SK-N-SH (cell line): Measurements from ENCODE around the gene QSOX1. TPM values are rescaled to one million over a fixed set of nuclear protein-coding genes. Genes with fewer than 3 reads are reported as not detected.

ENCODE experiments used
- CTCF ChIA-PET: fragments of 300-600, 350-600 bp; formaldehyde crosslinking; extraction: SDS; loops from one replicate; lab custom pipeline; 2021; lab: Yijun Ruan, JAX
- POLR2A ChIA-PET: fragments of 350-600 bp; sonication (Branson Sonifier 250); formaldehyde crosslinking; extraction: SDS; loops from one replicate; lab custom pipeline; 2020; ENCODE audit warnings: antibody characterized with exemption, inconsistent platforms; lab: Yijun Ruan, JAX
- DNase-seq: peaks from one replicate; pipeline ENCODE4 v3.0.0; 2012
- H2AFZ ChIP-seq: fragments of 200-600 bp; sonication (generic); 2 replicates; pipeline ENCODE4 v1.8.1; 2016; ENCODE audit warnings: antibody characterized with exemption, mild to moderate bottlenecking, low read depth
- H3F3A ChIP-seq: fragments of 200-600 bp; sonication (generic); replicated peaks from 2 replicates; pipeline ENCODE3; 2016; ENCODE audit warnings: antibody characterized with exemption, mild to moderate bottlenecking; ENCODE audit not compliant: insufficient read depth
- H3K27ac ChIP-seq, 2 experiments: fragments of 200-500 bp in 1 of 2; fragments of 200-600 bp in 1 of 2; sonication (Bioruptor generic) in 1 of 2; sonication (generic), shearing (Covaris generic) in 1 of 2; 2 replicates each; pipeline versions ENCODE4 v1.5.1 to v1.6.1; 2014 to 2016; ENCODE audit warnings: low read depth in 2 of 2, inconsistent platforms in 1 of 2, low read length in 1 of 2, mild to moderate bottlenecking in 1 of 2, mixed read lengths in 1 of 2
- H3K27me3 ChIP-seq: fragments of 200-600 bp; sonication (generic), shearing (Covaris generic); 2 replicates; pipeline ENCODE4 v1.6.1; 2016; ENCODE audit warnings: mixed run types; ENCODE audit not compliant: insufficient read depth
- H3K36me3 ChIP-seq, 2 experiments: fragments of 200-500 bp in 1 of 2; fragments of 200-600 bp in 1 of 2; sonication (Bioruptor generic) in 1 of 2; sonication (generic) in 1 of 2; replicated peaks in 1 of 2; 2 replicates each; pipeline versions ENCODE3 to v1.5.1; 2014 to 2016; ENCODE audit warnings: low read length in 1 of 2, mild to moderate bottlenecking in 1 of 2; ENCODE audit not compliant: insufficient read depth in 2 of 2, control insufficient read depth in 1 of 2
- H3K4me1 ChIP-seq, 2 experiments: fragments of 200-500 bp in 1 of 2; fragments of 200-600 bp in 1 of 2; sonication (Bioruptor generic) in 1 of 2; sonication (generic), shearing (Covaris generic) in 1 of 2; 2 replicates each; pipeline versions ENCODE4 v1.5.1 to v1.6.1; 2014 to 2016; ENCODE audit warnings: low read depth in 1 of 2, low read length in 1 of 2, mixed run types in 1 of 2; ENCODE audit not compliant: insufficient read depth in 2 of 2, control insufficient read depth in 1 of 2
- H3K4me2 ChIP-seq: fragments of 200-600 bp; sonication (generic), shearing (Covaris generic); 2 replicates; pipeline ENCODE4 v1.6.1; 2017; ENCODE audit warnings: mixed run types
- H3K4me3 ChIP-seq, 2 experiments: fragments of 200-500 bp in 1 of 2; fragments of 200-600 bp in 1 of 2; sonication (Bioruptor generic) in 1 of 2; sonication (generic), shearing (Covaris generic) in 1 of 2; 2 replicates each; pipeline versions ENCODE4 v1.5.1 to v1.8.1; 2014 to 2016; ENCODE audit warnings: low read depth in 2 of 2, inconsistent platforms in 1 of 2, low read length in 1 of 2, mild to moderate bottlenecking in 1 of 2, mixed read lengths in 1 of 2, moderate library complexity in 1 of 2
- H3K79me2 ChIP-seq: fragments of 200-600 bp; sonication (generic); 2 replicates; pipeline ENCODE4 v1.8.1; 2017; ENCODE audit warnings: mild to moderate bottlenecking; ENCODE audit not compliant: insufficient read depth
- H3K9ac ChIP-seq: fragments of 200-600 bp; sonication (generic); 2 replicates; pipeline ENCODE4 v1.6.1; 2017; ENCODE audit warnings: mixed run types
- H3K9me2 ChIP-seq: fragments of 200-600 bp; sonication (generic); 2 replicates; pipeline ENCODE4 v1.6.1; 2017; ENCODE audit warnings: mixed run types
- H3K9me3 ChIP-seq: fragments of 200-600 bp; sonication (generic); 2 replicates; pipeline ENCODE4 v1.6.1; 2017; ENCODE audit warnings: mixed run types, mild to moderate bottlenecking, moderate library complexity
- H4K20me1 ChIP-seq: fragments of 200-600 bp; sonication (generic); 2 replicates; pipeline ENCODE4 v1.6.1; 2017; ENCODE audit warnings: mild to moderate bottlenecking, mixed run types; ENCODE audit not compliant: insufficient read depth
- CTCF ChIP-seq: fragments of 200-600 bp; sonication (generic); IDR thresholded peaks from 2 replicates; pipeline ENCODE4 v1.6.1; 2017; ENCODE audit warnings: antibody characterized with exemption, mild to moderate bottlenecking, moderate library complexity
- EP300 ChIP-seq, 2 experiments: IDR thresholded peaks; 2 replicates each; pipeline versions ENCODE4 v1.4.0 to v1.6.1; 2012; ENCODE audit warnings: borderline replicate concordance in 1 of 2, low read depth in 1 of 2, low read length in 1 of 2
- EZH2phosphoT487 ChIP-seq: fragments of 200-600 bp; sonication (generic); IDR thresholded peaks from 2 replicates; pipeline ENCODE4 v1.6.1; 2017; ENCODE audit warnings: low read depth, mixed run types, mild to moderate bottlenecking, antibody characterized with exemption, moderate library complexity, borderline replicate concordance
- FOSL2 ChIP-seq: IDR thresholded peaks from 2 replicates; pipeline ENCODE4 v1.4.0; 2012; ENCODE audit warnings: low read depth, mild to moderate bottlenecking, moderate library complexity, borderline replicate concordance
- FOXJ3 ChIP-seq: sonication (generic); formaldehyde crosslinking; IDR thresholded peaks from 2 replicates; pipeline ENCODE4 v1.5.1; 2020; ENCODE audit warnings: mild to moderate bottlenecking, missing genetic modification reagents
- FOXM1 ChIP-seq: IDR thresholded peaks from 2 replicates; pipeline ENCODE4 v1.4.0; 2012; ENCODE audit warnings: low read depth, mild to moderate bottlenecking
- GABPA ChIP-seq: IDR thresholded peaks from 2 replicates; pipeline ENCODE4 v1.4.0; 2012; ENCODE audit warnings: low read depth, mild to moderate bottlenecking
- JUND ChIP-seq: IDR thresholded peaks from 2 replicates; pipeline ENCODE4 v1.4.0; 2012
- MAX ChIP-seq: IDR thresholded peaks from 2 replicates; pipeline ENCODE4 v1.4.0; 2012; ENCODE audit warnings: low read depth
- MEF2A ChIP-seq: IDR thresholded peaks from 2 replicates; pipeline ENCODE4 v1.4.0; 2012; ENCODE audit warnings: low read depth, borderline replicate concordance
- MXI1 ChIP-seq: IDR thresholded peaks from 2 replicates; pipeline ENCODE4 v1.6.1; 2012; ENCODE audit warnings: mild to moderate bottlenecking, low read depth, low read length, improper control_type of control experiment
- NFIC ChIP-seq: IDR thresholded peaks from 2 replicates; pipeline ENCODE4 v1.4.0; 2012; ENCODE audit warnings: borderline replicate concordance
- PBX3 ChIP-seq: IDR thresholded peaks from 2 replicates; pipeline ENCODE4; 2012
- POLR2AphosphoS5 ChIP-seq: IDR thresholded peaks from 2 replicates; pipeline ENCODE4 v1.6.1; 2012; ENCODE audit warnings: low read depth, low read length
- RAD21 ChIP-seq: IDR thresholded peaks from 2 replicates; pipeline ENCODE4 v1.6.1; 2012; ENCODE audit warnings: mild to moderate bottlenecking, low read length
- RCOR1 ChIP-seq: fragments of 150-350 bp; IDR thresholded peaks from 2 replicates; pipeline ENCODE4 v1.6.1; 2017; ENCODE audit warnings: antibody characterized with exemption, low read length
- RFX5 ChIP-seq: IDR thresholded peaks from 2 replicates; pipeline ENCODE4 v1.6.1; 2012; ENCODE audit warnings: mild to moderate bottlenecking, improper control_type of control experiment, low read length
- SIN3A ChIP-seq: IDR thresholded peaks from 2 replicates; pipeline ENCODE4 v1.6.1; 2012; ENCODE audit warnings: low read depth, mild to moderate bottlenecking, low read length, moderate library complexity, borderline replicate concordance
- TCF12 ChIP-seq: IDR thresholded peaks from 2 replicates; pipeline ENCODE4 v1.4.0; 2012
- TEAD4 ChIP-seq: IDR thresholded peaks from 2 replicates; pipeline ENCODE4 v1.4.0; 2012; ENCODE audit warnings: mild to moderate bottlenecking, borderline replicate concordance; ENCODE audit not compliant: insufficient read depth
- USF1 ChIP-seq: IDR thresholded peaks from 2 replicates; pipeline ENCODE4 v1.4.0; 2012; ENCODE audit warnings: low read depth, borderline replicate concordance
- ZBTB33 ChIP-seq: IDR thresholded peaks from 2 replicates; pipeline ENCODE4 v1.4.0; 2012; ENCODE audit warnings: low read depth, borderline replicate concordance
- WGBS: methylation state at CpG from one replicate; pipeline ENCODE4 v1.1.6; 2017; ENCODE audit warnings: low lambda C conversion rate; 5-methylcytosine and 5-hydroxymethylcytosine counted together
- polyA plus RNA-seq, 3 experiments: library from polyadenylated mRNA; depleted of rRNA; stranded (reverse); fragments of >200 nt; gene quantifications; 2 replicates each; pipeline ENCODE4 v1.2.3, GENCODE V29; 2012

QSOX1 gene
- polyA plus RNA-seq, 1 of the 3 experiments (the other 2 are of a cell fraction) = 359 TPM

GRCh38 chr1:180150982-180151381, 3.7 kb upstream of the QSOX1 start:
- Histone ChIP-seq H4K20me1 (no peaks in the 10 kb centered on the region), H3K4me2 (peak overlapping the region; percentile 44), H3K9ac (no peak overlapping the region), H3F3A (peaks cover 12% of the 10 kb centered on the region), H3K9me3 (no peaks in the 10 kb centered on the region), H3K4me3 (no peak overlapping the region), H2AFZ (peak overlapping the region; percentile 48; the same call in 1 of the 2 replicates), H3K9me2 (no peaks in the 10 kb centered on the region), H3K27ac (peak overlapping the region; percentile 75 to 87; a peak in 3 of 4 replicates), H3K27me3 (no peaks in the 10 kb centered on the region), H3K79me2 (peaks cover 13% of the 10 kb centered on the region), H3K4me1 (peaks cover 16 to 18% of the 10 kb centered on the region in 2 experiments; a peak in 3 of 4 replicates), H3K36me3 (no peaks in the 10 kb centered on the region)
- CTCF ChIA-PET = interaction anchor here (0.6 kb wide), 1 partner anchor 302 kb away, joined by 3 read pairs; no protein-coding TSS in a partner anchor
- no peak for DNase-seq
- WGBS = 14% methylated on average over 1 of the region's 1 CpG
- POLR2A ChIA-PET = no interaction called here
- no peak for TF ChIP-seq GABPA
- TF ChIP-seq EZH2phosphoT487 = no peak
- peak; percentile 63; the same call in 1 of the 2 replicates for TF ChIP-seq TCF12
- TF ChIP-seq PBX3 = peak; percentile 64
- no peak for TF ChIP-seq MAX
- no peak for TF ChIP-seq RAD21

GRCh38 chr1:180151508-180151907, 3.2 kb upstream of the QSOX1 start:
- ChIA-PET POLR2A (no interaction called here), CTCF (interaction anchor here (0.6 kb wide), 1 partner anchor 303 kb away, joined by 3 read pairs; no protein-coding TSS in a partner anchor)
- WGBS = 26% methylated on average over 3 of the region's 3 CpGs
- H3K4me1 ChIP-seq = peaks cover 20 to 23% of the 10 kb centered on the region in 2 experiments
- H3K27ac ChIP-seq = peak overlapping the region; percentile 75 to 87; a peak in 3 of 4 replicates
- peaks cover 18% of the 10 kb centered on the region for H3K79me2 ChIP-seq
- H4K20me1 ChIP-seq = no peaks in the 10 kb centered on the region
- no peak overlapping the region for H3K4me3 ChIP-seq
- H2AFZ ChIP-seq = peak overlapping the region; percentile 66; the same call in 1 of the 2 replicates
- no peaks in the 10 kb centered on the region for H3K36me3 ChIP-seq
- no peaks in the 10 kb centered on the region for H3K9me2 ChIP-seq
- no peaks in the 10 kb centered on the region for H3K9me3 ChIP-seq
- H3K9ac ChIP-seq = peak overlapping the region; percentile 6; the same call in 1 of the 2 replicates
- peak overlapping the region; percentile 44 for H3K4me2 ChIP-seq
- DNase-seq = no peak
- H3K27me3 ChIP-seq = no peaks in the 10 kb centered on the region
- peaks cover 17% of the 10 kb centered on the region for H3F3A ChIP-seq
- TF ChIP-seq FOXJ3 (CRISPR knock-in tag) (no peak), RCOR1 (no peak), SIN3A (no peak), EZH2phosphoT487 (no peak), EP300 (IDR thresholded peaks at IDR 0.05; ENCODE audit: borderline replicate concordance in 1 of 2, low read depth in 1 of 2, low read length in 1 of 2) (peak in 1 of 2 experiments; percentile 70; a peak in 2 of 4 replicates), ZBTB33 (peak; percentile 25; the same call in 1 of the 2 replicates), MXI1 (no peak), USF1 (no peak), RFX5 (no peak), NFIC (peak; percentile 87), FOXM1 (no peak), TCF12 (peak; percentile 85), TEAD4 (peak; percentile 72; the same call in 1 of the 2 replicates), JUND (peak; percentile 91), CTCF (no peak), POLR2AphosphoS5 (peak; percentile 33; the same call in 1 of the 2 replicates), FOSL2 (peak; percentile 95), MAX (peak; percentile 60), MEF2A (peak; percentile 30; the same call in 1 of the 2 replicates)
